Endothelial cell of umbilical vein (primary cell): ENCODE data around the gene KCTD5. TPM values are rescaled to one million over a fixed set of nuclear protein-coding genes. Genes with fewer than 3 reads are reported as not detected.
"Not testable (repeated sequence)": the region's sequence is repeated elsewhere in the genome, so short reads cannot be mapped to it uniquely, and the experiment has no call there.

Experiments used
- BruUV-seq: library from RNA; stranded (reverse); fragments of 400-500 nt; replicated peaks from 2 replicates; lab custom pipeline; 2021; lab: Mats Ljungman, UMichigan
- CTCF ChIA-PET: fragments of 300-600, 350-600 bp; sonication (Branson Sonifier 250); formaldehyde crosslinking; loops from one replicate; lab custom pipeline; 2021; ENCODE audit warnings: antibody characterized with exemption, inconsistent platforms; lab: Charles Lee
- POLR2A ChIA-PET: fragments of 300-600, 350-600 bp; sonication (Branson Sonifier 250); formaldehyde crosslinking; loops from one replicate; lab custom pipeline; 2021; ENCODE audit warnings: antibody characterized with exemption, inconsistent platforms; lab: Charles Lee
- DNase-seq: peaks from one replicate; pipeline ENCODE4 v3.0.0-alpha.2; 2011; ENCODE audit warnings: low read depth, low spot score
- FAIRE-seq: peaks from 2 replicates; lab custom pipeline; 2011; peaks lifted over from hg19 to GRCh38; lab: Jason Lieb, UNC
- H2AFZ ChIP-seq: 2 replicates; pipeline ENCODE4 v1.6.0; 2012; ENCODE audit warnings: low read depth, low read length, control low read depth, inconsistent platforms
- H3K27ac ChIP-seq: 2 replicates; pipeline ENCODE4 v1.5.1; 2011; ENCODE audit warnings: low read depth, mild to moderate bottlenecking, control low read depth, low read length, moderate library complexity; ENCODE audit not compliant: insufficient read depth
- H3K27me3 ChIP-seq, 2 experiments: 2 replicates each; pipeline versions ENCODE4 v1.6.0 to v1.6.1; 2011; ENCODE audit warnings: low read length in 2 of 2, mixed read lengths in 1 of 2; ENCODE audit not compliant: control insufficient read depth in 2 of 2, insufficient read depth in 2 of 2
- H3K36me3 ChIP-seq, 2 experiments: 2 replicates in 1 of 2; 3 replicates in 1 of 2; pipeline ENCODE4 v1.5.1; 2011; ENCODE audit warnings: low read length in 2 of 2, mild to moderate bottlenecking in 1 of 2, moderate library complexity in 1 of 2; ENCODE audit not compliant: control insufficient read depth in 2 of 2, insufficient read depth in 2 of 2; ENCODE audit errors: extremely low read depth in 1 of 2
- H3K4me1 ChIP-seq: 3 replicates; pipeline ENCODE4 v1.5.1; 2011; ENCODE audit warnings: mild to moderate bottlenecking, low read length; ENCODE audit not compliant: control insufficient read depth, insufficient read depth; ENCODE audit errors: extremely low read depth
- H3K4me2 ChIP-seq: 2 replicates; pipeline ENCODE4 v1.6.1; 2011; ENCODE audit warnings: low read length, control low read depth, mixed read lengths; ENCODE audit not compliant: insufficient read depth
- H3K4me3 ChIP-seq, 3 experiments: fragments of 200-600 bp in 1 of 3; sonication (generic), shearing (Covaris generic) in 1 of 3; replicated peaks in 1 of 3; 2 replicates each; pipeline ENCODE4 v1.5.1; 2011 to 2016; ENCODE audit warnings: control low read depth in 3 of 3, low read length in 3 of 3, mild to moderate bottlenecking in 2 of 3, inconsistent platforms in 1 of 3, low read depth in 1 of 3, moderate library complexity in 1 of 3; ENCODE audit not compliant: insufficient read depth in 1 of 3
- H3K79me2 ChIP-seq: 2 replicates; pipeline ENCODE4 v1.6.0; 2012; ENCODE audit warnings: low read length, inconsistent platforms; ENCODE audit not compliant: control insufficient read depth, insufficient read depth
- H3K9ac ChIP-seq: replicated peaks from 2 replicates; pipeline ENCODE3; 2011; ENCODE audit warnings: low read length, control low read depth; ENCODE audit not compliant: insufficient read depth; ENCODE audit errors: extremely low read depth
- H3K9me1 ChIP-seq: replicated peaks from 3 replicates; pipeline ENCODE4 v1.6.0; 2011; ENCODE audit warnings: mild to moderate bottlenecking, low read length; ENCODE audit not compliant: control insufficient read depth, insufficient read depth; ENCODE audit errors: extremely low read depth
- H3K9me3 ChIP-seq: replicated peaks from 2 replicates; pipeline ENCODE4 v1.5.1; 2012; ENCODE audit warnings: low read length, inconsistent platforms; ENCODE audit not compliant: control insufficient read depth, insufficient read depth
- H4K20me1 ChIP-seq: replicated peaks from 2 replicates; pipeline ENCODE3; 2011; ENCODE audit warnings: mild to moderate bottlenecking, low read length; ENCODE audit not compliant: control insufficient read depth, insufficient read depth; ENCODE audit errors: extremely low read depth
- dilution Hi-C: fragments of 300-500 bp; cut with MboI; formaldehyde crosslinking; loops from one replicate; pipeline ENCODE4 v1.15.0; 2019; ENCODE audit warnings: low sequenced_read_pairs; ENCODE audit not compliant: extremely low pct_ligation_motif_present
- intact Hi-C: fragments of 100-400 bp; cut with micrococcal nuclease; formaldehyde crosslinking; loops from one replicate; pipeline ENCODE4 v1.10.0; 2022
- polyA plus RNA-seq, 4 experiments: library from polyadenylated mRNA; depleted of rRNA in 3 of 4; stranded (reverse) in 3 of 4; unstranded in 1 of 4; fragments of >200 nt; gene quantifications; 2 replicates each; pipeline versions ENCODE4 v1.2.1 to v1.2.3, GENCODE V29; 2011 to 2012; ENCODE audit warnings: missing spikeins in 1 of 4
- total RNA-seq: library from RNA; stranded (reverse); gene quantifications from 2 replicates; pipeline ENCODE4 v1.2.3, GENCODE V29; 2021
- TF ChIP-seq, protein P1 (sequence below), 2 donors: IDR thresholded peaks; 1 replicate in 1 of 2; 2 replicates in 1 of 2; pipeline ENCODE4 v1.5.1; 2011; ENCODE audit warnings: low read length in 2 of 2, mild to moderate bottlenecking in 2 of 2, moderate library complexity in 2 of 2, control low read depth in 1 of 2, inconsistent platforms in 1 of 2, low read depth in 1 of 2; ENCODE audit not compliant: insufficient read depth in 1 of 2; ENCODE audit errors: extremely low read depth in 1 of 2

KCTD5 gene
- total and polyA plus RNA-seq, 2 donors (not counting 3 experiments of a cell fraction or from before 2014, with no cell fraction given) = 32.2 to 42.0 TPM

DNA sequence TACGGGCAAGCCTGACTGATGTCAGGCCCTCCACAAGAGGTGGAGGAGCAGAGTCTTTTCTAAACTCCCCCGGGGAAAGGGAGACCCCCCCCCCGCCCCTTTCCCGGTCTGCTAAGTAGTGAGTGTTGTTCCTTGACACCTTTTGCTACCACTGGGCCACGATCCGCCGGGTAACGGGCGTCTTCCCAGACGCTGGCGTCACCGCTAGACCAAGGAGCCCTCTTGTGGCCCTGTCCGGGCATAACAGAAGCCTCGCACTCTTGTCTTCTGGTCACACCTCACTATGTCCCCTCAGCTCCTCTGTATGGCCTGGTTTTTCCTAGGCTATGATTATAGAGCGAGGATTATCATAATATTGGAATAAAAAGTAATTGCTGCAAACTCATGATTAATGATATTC, 12.3 kb upstream of the KCTD5 start:
- TF ChIP-seq, protein P1, sequence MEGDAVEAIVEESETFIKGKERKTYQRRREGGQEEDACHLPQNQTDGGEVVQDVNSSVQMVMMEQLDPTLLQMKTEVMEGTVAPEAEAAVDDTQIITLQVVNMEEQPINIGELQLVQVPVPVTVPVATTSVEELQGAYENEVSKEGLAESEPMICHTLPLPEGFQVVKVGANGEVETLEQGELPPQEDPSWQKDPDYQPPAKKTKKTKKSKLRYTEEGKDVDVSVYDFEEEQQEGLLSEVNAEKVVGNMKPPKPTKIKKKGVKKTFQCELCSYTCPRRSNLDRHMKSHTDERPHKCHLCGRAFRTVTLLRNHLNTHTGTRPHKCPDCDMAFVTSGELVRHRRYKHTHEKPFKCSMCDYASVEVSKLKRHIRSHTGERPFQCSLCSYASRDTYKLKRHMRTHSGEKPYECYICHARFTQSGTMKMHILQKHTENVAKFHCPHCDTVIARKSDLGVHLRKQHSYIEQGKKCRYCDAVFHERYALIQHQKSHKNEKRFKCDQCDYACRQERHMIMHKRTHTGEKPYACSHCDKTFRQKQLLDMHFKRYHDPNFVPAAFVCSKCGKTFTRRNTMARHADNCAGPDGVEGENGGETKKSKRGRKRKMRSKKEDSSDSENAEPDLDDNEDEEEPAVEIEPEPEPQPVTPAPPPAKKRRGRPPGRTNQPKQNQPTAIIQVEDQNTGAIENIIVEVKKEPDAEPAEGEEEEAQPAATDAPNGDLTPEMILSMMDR (IDR thresholded peaks at IDR 0.05; ENCODE audit: extremely low read depth in 1 of 2, insufficient read depth in 1 of 2, low read depth in 1 of 2, low read length in 2 of 2) = peak; percentile 47 to 72
- FAIRE-seq (peak; percentile 71), DNase-seq (peak; percentile 34)
- H3K4me2 ChIP-seq, H3K9me3 ChIP-seq, H3K9me1 ChIP-seq, H3K27ac ChIP-seq, H2AFZ ChIP-seq, H3K4me3 ChIP-seq, H3K9ac ChIP-seq, POLR2A ChIA-PET, BruUV-seq, dilution Hi-C loops, H3K79me2 ChIP-seq, H3K36me3 ChIP-seq, H3K4me1 ChIP-seq, H3K27me3 ChIP-seq, H4K20me1 ChIP-seq: not testable (repeated sequence)
- CTCF ChIA-PET = interaction anchor here (1.0 kb wide), 2 partner anchors 10 to 12 kb away, joined by 3 read pairs; partner anchors contain the start of gene KCTD5
- intact Hi-C loops = loop anchor here (5.0 to 10.0 kb wide), 2 partner anchors 65 to 242 kb away; partner anchors contain the start of gene FLYWCH1

- H4K20me1 ChIP-seq, H3K36me3 ChIP-seq, H3K27ac ChIP-seq, H3K9me1 ChIP-seq, BruUV-seq, POLR2A ChIA-PET, CTCF ChIA-PET, H3K4me3 ChIP-seq, H3K79me2 ChIP-seq, H3K4me1 ChIP-seq, dilution Hi-C loops, H3K27me3 ChIP-seq, H3K9ac ChIP-seq, DNase-seq, H3K9me3 ChIP-seq, H3K4me2 ChIP-seq, H2AFZ ChIP-seq: not testable (repeated sequence)
- peak; percentile 73 for FAIRE-seq
- TF ChIP-seq, protein P1 (IDR thresholded peaks at IDR 0.05; ENCODE audit: extremely low read depth in 1 of 2, insufficient read depth in 1 of 2, low read depth in 1 of 2, low read length in 2 of 2) = peak in 1 of 2 donors; percentile 26
- intact Hi-C loops = loop anchor here (5.0 to 10.0 kb wide), 2 partner anchors 66 to 241 kb away; partner anchors contain the start of gene FLYWCH1
Observed at GRCh38 chr16:2671193-2671592, 11.1 kb upstream of the KCTD5 start.
